Peyer's patch (tissue), 4 donors: ENCODE data around the gene NHSL2. TPM values are rescaled to one million over a fixed set of nuclear protein-coding genes. Genes with fewer than 3 reads are reported as not detected.
A peak's percentile ranks its signal among the peaks of the same experiment; 100 is the strongest.

Experiments used
- DNase-seq, 3 donors: peaks; one replicate each; pipeline ENCODE4 v3.0.0-alpha.2; 2017 to 2019
- H3K27ac ChIP-seq, 4 donors: fragments of 200-600 bp; sonication (generic); one replicate each; pipeline ENCODE4 v1.5.1; 2016 to 2019
- H3K27me3 ChIP-seq, 2 donors: fragments of 200-600 bp; sonication (generic); one replicate each; pipeline ENCODE4 v1.5.1; 2019
- H3K36me3 ChIP-seq, 3 donors: fragments of 200-600 bp; sonication (generic); one replicate each; pipeline ENCODE4 v1.5.1; 2016 to 2019
- H3K4me1 ChIP-seq, 4 donors: fragments of 200-600 bp; sonication (generic); one replicate each; pipeline ENCODE4 v1.5.1; 2016 to 2019
- H3K4me3 ChIP-seq, 4 donors: fragments of 200-600 bp; sonication (generic); 1 replicate in 3 of 4; 2 replicates in 1 of 4; pipeline ENCODE4 v1.5.1; 2016 to 2019; ENCODE audit warnings: mild to moderate bottlenecking in 1 of 4
- H3K9me3 ChIP-seq, 4 donors: fragments of 200-600 bp; sonication (generic); one replicate each; pipeline ENCODE4 v1.5.1; 2016 to 2019; ENCODE audit warnings: mild to moderate bottlenecking in 1 of 4
- CTCF ChIP-seq, 6 experiments: fragments of 450-650 bp in 4 of 6; fragments of 200-600 bp in 2 of 6; sonication (generic) in 1 of 6; IDR thresholded peaks; one replicate each; pipeline ENCODE4 v1.5.1; 2017 to 2019; ENCODE audit warnings: antibody characterized with exemption in 6 of 6, mild to moderate bottlenecking in 3 of 6, moderate library complexity in 1 of 6
- POLR2A ChIP-seq, 2 donors: fragments of 450-650 bp; IDR thresholded peaks; one replicate each; pipeline ENCODE4 v1.5.1; 2017; ENCODE audit warnings: antibody characterized with exemption in 2 of 2, mild to moderate bottlenecking in 2 of 2, moderate library complexity in 2 of 2
- total RNA-seq, 4 donors: library from RNA; depleted of rRNA; stranded (reverse); fragments of >200 nt; gene quantifications; one replicate each; pipeline ENCODE4 v1.1.0, GENCODE V29; 2016

Gene NHSL2
- total RNA-seq, 4 donors from 2014 or later, result 0.53 to 2.9 (median 2.2) TPM

GRCh38 chrX:72127332-72127731 lies 216.7 kb downstream of the NHSL2 start:
- no peak for DNase-seq
- no peak for TF ChIP-seq POLR2A (IDR thresholded peaks at IDR 0.05)
- TF ChIP-seq CTCF (IDR thresholded peaks at IDR 0.05), result no peak
- Histone ChIP-seq H3K27me3 (no peaks in the 10 kb centered on the region), H3K9me3 (no peaks in the 10 kb centered on the region), H3K27ac (no peak overlapping the region), H3K36me3 (no peaks in the 10 kb centered on the region), H3K4me3 (no peak overlapping the region), H3K4me1 (peaks cover 0 to 5% (median 2%) of the 10 kb centered on the region in 4 donors)

- H3K9me3 ChIP-seq, result no peaks in the 10 kb centered on the region
- H3K27me3 ChIP-seq, result no peaks in the 10 kb centered on the region
- no peak overlapping the region for H3K4me3 ChIP-seq
- DNase-seq, result no peak
- no peak for TF ChIP-seq CTCF (IDR thresholded peaks at IDR 0.05)
- TF ChIP-seq POLR2A (IDR thresholded peaks at IDR 0.05), result no peak
- no peak overlapping the region for H3K27ac ChIP-seq
- H3K36me3 ChIP-seq, result no peaks in the 10 kb centered on the region
- peaks cover 0 to 5% (median 2%) of the 10 kb centered on the region in 4 donors for H3K4me1 ChIP-seq
These were observed 217.7 kb downstream of the NHSL2 start for GRCh38 chrX:72128183-72128834.

- Histone ChIP-seq H3K4me3 (no peak overlapping the region), H3K27me3 (no peaks in the 10 kb centered on the region), H3K9me3 (no peaks in the 10 kb centered on the region), H3K36me3 (no peaks in the 10 kb centered on the region), H3K27ac (no peak overlapping the region), H3K4me1 (peaks cover 0 to 5% (median 2%) of the 10 kb centered on the region in 4 donors)
- TF ChIP-seq POLR2A (IDR thresholded peaks at IDR 0.05), result no peak
- peak in 2 of 6 experiments; percentile 13 to 20 for TF ChIP-seq CTCF (IDR thresholded peaks at IDR 0.05)
- DNase-seq, result no peak
These were observed 218.2 kb downstream of the NHSL2 start for GRCh38 chrX:72128881-72129280.

GRCh38 chrX:72129661-72130060 lies 219.0 kb downstream of the NHSL2 start:
- DNase-seq, result no peak
- Histone ChIP-seq H3K36me3 (no peaks in the 10 kb centered on the region), H3K4me1 (peaks cover 0 to 5% (median 2%) of the 10 kb centered on the region in 4 donors), H3K4me3 (no peak overlapping the region), H3K27ac (no peak overlapping the region), H3K9me3 (no peaks in the 10 kb centered on the region), H3K27me3 (no peaks in the 10 kb centered on the region)
- no peak for TF ChIP-seq POLR2A (IDR thresholded peaks at IDR 0.05)
- TF ChIP-seq CTCF (IDR thresholded peaks at IDR 0.05), result no peak

GRCh38 chrX:72130156-72130761 lies 219.6 kb downstream of the NHSL2 start:
- Histone ChIP-seq H3K4me3 (no peak overlapping the region), H3K27me3 (no peaks in the 10 kb centered on the region), H3K36me3 (no peaks in the 10 kb centered on the region), H3K27ac (no peak overlapping the region), H3K9me3 (no peaks in the 10 kb centered on the region), H3K4me1 (peaks cover 0 to 5% (median 2%) of the 10 kb centered on the region in 4 donors)
- TF ChIP-seq POLR2A (IDR thresholded peaks at IDR 0.05), result no peak
- no peak for TF ChIP-seq CTCF (IDR thresholded peaks at IDR 0.05)
- no peak for DNase-seq
